ENCODE data around the gene ATM. TPM values are rescaled to one million over a fixed set of nuclear protein-coding genes. Genes with fewer than 3 reads are reported as not detected.

The ATM gene
- total RNA-seq, 6 experiments from 2014 or later, result 42.0 to 50.5 (median 47.3) TPM

- H3K27ac Mint-ChIP-seq, result no peak overlapping the region
- H3K27me3 Mint-ChIP-seq (ENCODE audit: insufficient read depth), result no peaks in the 10 kb centered on the region
- H3K36me3 Mint-ChIP-seq (ENCODE audit: low read depth), result no peaks in the 10 kb centered on the region
- TF ChIP-seq, protein P1, sequence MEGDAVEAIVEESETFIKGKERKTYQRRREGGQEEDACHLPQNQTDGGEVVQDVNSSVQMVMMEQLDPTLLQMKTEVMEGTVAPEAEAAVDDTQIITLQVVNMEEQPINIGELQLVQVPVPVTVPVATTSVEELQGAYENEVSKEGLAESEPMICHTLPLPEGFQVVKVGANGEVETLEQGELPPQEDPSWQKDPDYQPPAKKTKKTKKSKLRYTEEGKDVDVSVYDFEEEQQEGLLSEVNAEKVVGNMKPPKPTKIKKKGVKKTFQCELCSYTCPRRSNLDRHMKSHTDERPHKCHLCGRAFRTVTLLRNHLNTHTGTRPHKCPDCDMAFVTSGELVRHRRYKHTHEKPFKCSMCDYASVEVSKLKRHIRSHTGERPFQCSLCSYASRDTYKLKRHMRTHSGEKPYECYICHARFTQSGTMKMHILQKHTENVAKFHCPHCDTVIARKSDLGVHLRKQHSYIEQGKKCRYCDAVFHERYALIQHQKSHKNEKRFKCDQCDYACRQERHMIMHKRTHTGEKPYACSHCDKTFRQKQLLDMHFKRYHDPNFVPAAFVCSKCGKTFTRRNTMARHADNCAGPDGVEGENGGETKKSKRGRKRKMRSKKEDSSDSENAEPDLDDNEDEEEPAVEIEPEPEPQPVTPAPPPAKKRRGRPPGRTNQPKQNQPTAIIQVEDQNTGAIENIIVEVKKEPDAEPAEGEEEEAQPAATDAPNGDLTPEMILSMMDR (IDR thresholded peaks at IDR 0.05), result no peak
- no peak overlapping the region for H3K4me3 Mint-ChIP-seq
- peaks cover 19% of the 10 kb centered on the region for H3K4me1 Mint-ChIP-seq (ENCODE audit: low read depth)
- H3K9me3 Mint-ChIP-seq, result no peaks in the 10 kb centered on the region
- DNase-seq, result no peak
Measured at GRCh38 chr11:108343714-108344113, 120.8 kb downstream of the ATM start.

GRCh38 chr11:108345767-108346166 lies 122.9 kb downstream of the ATM start:
- no peaks in the 10 kb centered on the region for H3K9me3 Mint-ChIP-seq
- H3K4me1 Mint-ChIP-seq (ENCODE audit: low read depth), result peaks cover 13% of the 10 kb centered on the region
- no peak for DNase-seq
- H3K27me3 Mint-ChIP-seq (ENCODE audit: insufficient read depth), result no peaks in the 10 kb centered on the region
- no peak overlapping the region for H3K4me3 Mint-ChIP-seq
- TF ChIP-seq, protein P1 (IDR thresholded peaks at IDR 0.05), result no peak
- H3K27ac Mint-ChIP-seq, result no peak overlapping the region
- H3K36me3 Mint-ChIP-seq (ENCODE audit: low read depth), result peaks cover 5% of the 10 kb centered on the region; the same call in 1 of the 2 replicates

DNA sequence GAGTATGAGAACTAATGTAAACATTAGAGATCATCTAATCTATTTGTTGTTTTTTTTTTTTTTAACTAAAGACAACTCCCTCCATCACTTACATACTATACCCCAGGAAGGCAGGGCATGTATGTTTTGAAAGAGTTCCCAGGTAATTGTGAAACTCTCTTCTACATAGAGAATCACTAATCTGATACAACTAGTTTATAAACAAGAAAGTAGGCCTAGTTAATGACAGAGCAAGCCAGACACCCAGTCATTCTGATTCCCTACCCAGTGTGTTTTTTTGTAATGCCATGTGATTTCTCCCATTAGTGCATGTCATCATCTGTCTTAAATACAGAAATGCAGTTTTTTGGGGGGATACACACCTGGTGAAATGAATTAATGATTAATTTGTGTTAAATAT lies 123.6 kb downstream of the ATM start:
- Mint-ChIP-seq H3K27me3 (ENCODE audit: insufficient read depth) (no peaks in the 10 kb centered on the region), H3K9me3 (no peaks in the 10 kb centered on the region), H3K36me3 (ENCODE audit: low read depth) (peaks cover 5% of the 10 kb centered on the region; the same call in 1 of the 2 replicates), H3K4me3 (no peak overlapping the region), H3K4me1 (ENCODE audit: low read depth) (peaks cover 13% of the 10 kb centered on the region), H3K27ac (no peak overlapping the region)
- TF ChIP-seq, protein P1 (IDR thresholded peaks at IDR 0.05), result no peak
- no peak for DNase-seq

DNA sequence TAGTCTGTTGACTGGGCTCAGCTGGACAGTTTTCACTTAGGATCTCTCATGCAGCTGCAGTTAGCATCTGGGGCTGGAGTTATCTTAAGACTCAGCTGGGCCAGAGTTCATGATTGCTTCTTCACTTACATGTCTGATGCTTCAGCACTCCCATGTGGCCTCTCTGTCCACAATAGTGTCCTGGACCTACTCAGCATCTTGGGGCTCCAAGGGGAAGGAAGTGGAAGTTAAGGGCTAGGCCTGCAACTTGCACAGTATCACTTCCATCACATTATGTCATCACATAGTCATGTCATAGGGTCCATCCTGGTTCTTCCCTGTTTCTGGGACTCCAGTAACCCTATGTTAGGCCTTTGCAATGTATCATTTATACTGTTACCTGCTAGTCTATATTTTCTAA lies 128.6 kb downstream of the ATM start:
- TF ChIP-seq, protein P1 (IDR thresholded peaks at IDR 0.05), result no peak
- no peak for DNase-seq
- peaks cover 20% of the 10 kb centered on the region for H3K36me3 Mint-ChIP-seq (ENCODE audit: low read depth)
- H3K4me1 Mint-ChIP-seq (ENCODE audit: low read depth), result no peaks in the 10 kb centered on the region
- no peaks in the 10 kb centered on the region for H3K9me3 Mint-ChIP-seq
- no peak overlapping the region for H3K4me3 Mint-ChIP-seq
- H3K27ac Mint-ChIP-seq, result no peak overlapping the region
- no peaks in the 10 kb centered on the region; the same call in 1 of the 2 replicates for H3K27me3 Mint-ChIP-seq (ENCODE audit: insufficient read depth)

- TF ChIP-seq, protein P1 (IDR thresholded peaks at IDR 0.05), result no peak
- peaks cover 31% of the 10 kb centered on the region for H3K36me3 Mint-ChIP-seq (ENCODE audit: low read depth)
- H3K4me1 Mint-ChIP-seq (ENCODE audit: low read depth), result peaks cover 33% of the 10 kb centered on the region
- H3K4me3 Mint-ChIP-seq, result peak overlapping the region; percentile 62
- no peaks in the 10 kb centered on the region for H3K27me3 Mint-ChIP-seq (ENCODE audit: insufficient read depth)
- peak; percentile 25 for DNase-seq
- H3K27ac Mint-ChIP-seq, result peak overlapping the region; percentile 50
- no peaks in the 10 kb centered on the region for H3K9me3 Mint-ChIP-seq
Measured at GRCh38 chr11:108364159-108364558, 141.3 kb downstream of the ATM start.

- Mint-ChIP-seq H3K27me3 (ENCODE audit: insufficient read depth) (no peaks in the 10 kb centered on the region), H3K9me3 (peaks cover 2% of the 10 kb centered on the region; the same call in 1 of the 2 replicates), H3K27ac (no peak overlapping the region), H3K4me1 (ENCODE audit: low read depth) (peaks cover 33% of the 10 kb centered on the region), H3K36me3 (ENCODE audit: low read depth) (peaks cover 37% of the 10 kb centered on the region), H3K4me3 (no peak overlapping the region)
- DNase-seq, result no peak
- TF ChIP-seq, protein P1 (IDR thresholded peaks at IDR 0.05), result no peak
Measured at GRCh38 chr11:108368134-108368533, 145.3 kb downstream of the ATM start.
